ENCODE measurements around the gene ARHGEF37.

ARHGEF37 gene

GRCh38 chr5:149638136-149638535 is 56.8 kb downstream of the ARHGEF37 start:
- TF ChIP-seq ZFX (IDR thresholded peaks at IDR 0.05; ENCODE audit: borderline replicate concordance) (no peak), CTCF (IDR thresholded peaks at IDR 0.05) (no peak)
- no peak overlapping the region for H3K27ac ChIP-seq

DNA sequence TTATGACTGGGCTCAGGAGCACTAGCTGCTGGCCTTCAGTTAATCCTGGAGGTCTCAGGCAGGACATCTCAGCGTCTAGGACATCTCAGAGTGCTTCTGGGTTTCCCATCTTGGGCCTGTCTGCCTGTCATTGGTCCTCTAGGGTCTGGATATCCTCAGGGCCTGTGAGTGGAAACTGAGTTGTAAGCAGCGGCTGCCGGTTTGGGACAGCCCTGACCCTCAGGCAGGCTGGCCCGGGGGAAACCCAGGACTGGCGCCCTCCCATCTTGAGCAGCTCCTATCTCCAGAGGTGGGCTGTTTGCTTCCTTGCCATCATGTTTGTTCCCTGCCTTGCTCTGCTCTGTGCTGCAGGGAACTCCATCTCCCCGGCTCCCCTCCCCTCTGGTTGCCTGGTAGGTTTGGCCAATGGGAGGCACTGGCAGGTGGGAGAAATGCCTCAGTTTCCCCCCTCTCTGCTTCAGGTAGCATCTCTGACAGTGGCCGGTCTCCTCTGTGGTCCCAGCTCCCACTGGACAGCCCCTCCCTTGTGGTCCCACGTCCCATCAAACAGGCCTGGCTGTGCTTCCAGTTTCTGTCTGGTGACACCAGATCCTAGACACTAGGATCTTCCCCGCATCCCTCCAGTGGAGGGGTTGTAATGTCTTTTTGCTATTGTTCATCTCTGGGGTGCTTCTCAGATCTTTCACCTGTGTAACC is 57.4 kb downstream of the ARHGEF37 start:
- no peak for TF ChIP-seq CTCF (IDR thresholded peaks at IDR 0.05)
- no peak for TF ChIP-seq ZFX (IDR thresholded peaks at IDR 0.05; ENCODE audit: borderline replicate concordance)

DNA sequence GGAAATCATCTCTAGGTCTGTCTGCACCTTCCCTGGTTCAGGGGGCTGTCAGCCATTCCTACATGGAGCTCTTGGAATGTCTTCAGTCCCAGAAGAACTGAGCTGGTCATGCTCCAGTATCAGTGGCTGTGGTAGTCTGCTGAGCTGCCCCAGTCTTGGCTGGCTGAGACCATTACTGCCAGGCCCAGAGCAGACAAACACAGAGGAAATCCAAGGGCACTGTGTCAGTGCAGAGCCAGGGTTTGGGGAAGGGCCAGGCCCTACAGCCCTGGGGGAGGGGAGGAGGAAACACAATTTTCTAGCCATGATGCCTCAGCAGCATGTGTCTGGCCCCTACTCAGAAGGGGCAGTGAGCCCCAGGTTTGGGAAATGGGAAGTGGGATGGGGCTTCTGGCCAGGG is 58.4 kb downstream of the ARHGEF37 start:
- TF ChIP-seq CTCF (IDR thresholded peaks at IDR 0.05) (no peak), ZFX (IDR thresholded peaks at IDR 0.05; ENCODE audit: borderline replicate concordance) (no peak)
- H3K27ac ChIP-seq = peak overlapping the region; percentile 68

More for the DNA sequence above, 57.4 kb downstream of the ARHGEF37 start:
- H3K27ac ChIP-seq = peak overlapping the region; percentile 68; the same call in 1 of the 2 replicates

- no peak for TF ChIP-seq CTCF (IDR thresholded peaks at IDR 0.05)
- TF ChIP-seq ZFX (IDR thresholded peaks at IDR 0.05; ENCODE audit: borderline replicate concordance) = no peak
- peak overlapping the region; percentile 68 for H3K27ac ChIP-seq
Observed at GRCh38 chr5:149640350-149640999, 59.2 kb downstream of the ARHGEF37 start.

DNA sequence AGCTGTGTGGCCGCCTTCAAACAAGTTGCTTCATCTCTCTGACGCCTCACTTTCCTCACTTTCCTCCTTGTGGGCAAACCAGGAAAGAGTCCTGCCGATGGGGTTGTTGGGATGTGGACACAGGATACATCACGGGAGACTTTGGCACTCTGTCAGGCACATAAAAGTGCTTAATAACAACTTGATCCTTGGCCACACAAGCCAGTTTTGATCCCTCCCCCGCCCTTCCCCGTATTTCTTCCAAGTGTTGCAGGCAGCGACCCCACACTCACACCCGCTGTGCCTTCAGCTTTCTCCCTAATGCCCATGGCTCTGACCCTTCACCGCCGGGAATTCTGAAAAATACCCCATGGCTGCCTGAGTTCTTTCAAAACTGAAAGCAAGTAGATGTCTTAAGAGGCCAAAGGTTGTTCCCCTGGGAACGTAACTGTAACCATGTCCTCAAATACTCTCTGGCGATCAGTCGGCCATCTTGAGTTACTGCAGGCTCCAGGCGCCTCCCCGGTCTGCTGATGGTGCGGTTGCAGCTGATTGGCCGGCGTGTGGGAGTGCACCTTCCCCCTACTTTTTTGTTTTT is 59.8 kb downstream of the ARHGEF37 start:
- TF ChIP-seq ZFX (IDR thresholded peaks at IDR 0.05; ENCODE audit: borderline replicate concordance) (no peak), CTCF (IDR thresholded peaks at IDR 0.05) (0 out of 2 replicates have a peak, but pooled peaks have one; percentile 6)
- H3K27ac ChIP-seq = peak overlapping the region; percentile 68

- TF ChIP-seq ZFX (IDR thresholded peaks at IDR 0.05; ENCODE audit: borderline replicate concordance) (no peak), CTCF (IDR thresholded peaks at IDR 0.05) (no peak)
- H3K27ac ChIP-seq = peak overlapping the region; percentile 68
Observed at GRCh38 chr5:149641600-149641999, 60.3 kb downstream of the ARHGEF37 start.

- no peak for TF ChIP-seq CTCF (IDR thresholded peaks at IDR 0.05)
- no peak for TF ChIP-seq ZFX (IDR thresholded peaks at IDR 0.05; ENCODE audit: borderline replicate concordance)
Observed at GRCh38 chr5:149643781-149644180, 62.5 kb downstream of the ARHGEF37 start.

More at GRCh38 chr5:149643781-149644180, 62.5 kb downstream of the ARHGEF37 start:
- peak overlapping the region; percentile 15; the same call in 1 of the 2 replicates for H3K27ac ChIP-seq
